GM19455 (cell line): ENCODE data around the gene ZBTB39.
"Not testable (repeated sequence)": the region's sequence is repeated elsewhere in the genome, so short reads cannot be mapped to it uniquely, and the experiment has no call there.

Experiments used
- ATAC-seq: cut with Tn5 transposase; IDR thresholded peaks from one replicate; pipeline ENCODE4 v1.9.1; 2021; ENCODE audit not compliant: unreplicated experiment

Gene ZBTB39

DNA sequence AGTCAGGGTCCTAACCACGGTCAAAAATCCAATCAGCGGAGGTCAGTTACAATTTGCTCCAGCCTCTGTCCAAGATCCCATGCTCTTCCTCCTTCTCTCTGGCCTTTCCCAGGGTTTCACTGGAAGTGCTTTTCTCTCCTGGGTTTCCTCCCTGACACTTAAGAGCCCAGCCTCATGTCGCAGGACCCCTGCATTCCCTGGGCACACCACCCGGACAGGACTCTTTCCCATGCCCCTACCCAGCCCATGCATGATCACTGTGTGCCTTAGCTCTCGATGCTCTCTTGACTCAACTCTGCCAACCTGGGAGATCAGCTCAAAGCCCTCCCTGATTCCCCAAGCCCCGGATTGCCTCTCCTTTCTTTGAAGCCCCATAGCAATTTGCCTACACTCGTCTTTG is 25.4 kb upstream of the ZBTB39 start:
- no peak for ATAC-seq

DNA sequence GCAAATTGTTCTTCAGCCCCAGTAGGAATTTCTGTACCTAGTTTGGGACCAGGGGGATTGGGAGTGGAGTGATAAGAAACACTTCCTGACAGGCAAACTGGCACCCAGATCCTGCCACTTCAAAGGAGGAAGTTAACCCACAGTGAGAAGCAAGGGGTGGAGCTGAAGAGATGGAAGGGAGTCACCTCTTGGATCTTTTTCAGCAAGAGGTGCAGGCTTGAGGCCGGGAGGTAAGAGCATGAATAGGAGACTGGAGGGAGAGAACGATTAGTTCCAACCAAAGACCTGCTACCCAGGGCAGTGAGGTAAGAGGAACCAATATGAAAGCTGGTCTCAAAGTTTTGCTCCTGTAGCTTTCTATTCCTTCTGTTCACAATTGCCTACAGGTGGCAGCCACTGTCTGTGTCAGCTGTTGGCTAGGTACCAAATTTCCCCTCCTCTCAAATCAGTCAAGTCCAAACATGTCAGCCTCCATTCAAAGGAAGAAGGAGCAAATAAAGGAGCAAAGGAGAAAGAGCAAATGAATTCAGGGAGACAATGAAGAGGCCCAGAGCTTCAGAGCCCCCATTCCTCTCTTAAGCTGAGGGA is 24.9 kb upstream of the ZBTB39 start:
- ATAC-seq = no peak

DNA sequence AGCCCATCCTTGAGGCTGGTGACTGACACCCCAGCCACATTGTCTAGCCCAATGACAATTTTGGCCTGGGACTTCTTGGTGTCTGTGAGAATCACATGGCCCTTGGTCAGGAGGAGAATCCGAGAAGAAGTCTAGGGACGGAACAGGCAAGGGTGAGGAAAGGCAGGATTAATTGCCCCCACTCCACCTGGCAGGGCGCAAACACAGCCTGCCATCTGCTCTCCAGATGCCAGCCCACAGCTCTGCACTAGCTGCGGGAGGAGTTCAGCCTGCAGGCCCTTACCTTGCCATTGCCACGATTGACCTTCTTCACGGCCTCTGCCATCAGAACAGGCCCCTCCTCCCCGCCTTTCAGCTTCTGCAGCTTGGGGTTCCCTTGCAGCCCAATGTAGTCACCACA is 23.1 kb upstream of the ZBTB39 start:
- no peak for ATAC-seq

DNA sequence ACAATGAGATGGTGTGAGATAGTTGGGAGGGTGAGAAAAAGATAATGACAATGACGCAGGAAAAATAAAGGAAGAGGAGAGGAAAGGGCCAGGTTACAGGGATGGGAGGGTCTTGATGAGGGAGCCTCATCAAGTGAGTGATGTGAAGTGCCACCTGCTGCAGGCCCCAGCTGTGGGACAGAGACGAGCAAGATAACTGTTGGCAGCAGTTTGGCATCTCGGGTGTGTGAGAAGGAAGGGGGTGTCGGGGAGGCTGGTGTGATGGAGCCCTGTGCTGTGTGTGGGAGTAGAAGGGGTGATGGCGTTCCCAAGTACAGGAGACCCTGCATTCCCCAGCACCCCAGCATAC is 21.4 kb upstream of the ZBTB39 start:
- no peak for ATAC-seq

DNA sequence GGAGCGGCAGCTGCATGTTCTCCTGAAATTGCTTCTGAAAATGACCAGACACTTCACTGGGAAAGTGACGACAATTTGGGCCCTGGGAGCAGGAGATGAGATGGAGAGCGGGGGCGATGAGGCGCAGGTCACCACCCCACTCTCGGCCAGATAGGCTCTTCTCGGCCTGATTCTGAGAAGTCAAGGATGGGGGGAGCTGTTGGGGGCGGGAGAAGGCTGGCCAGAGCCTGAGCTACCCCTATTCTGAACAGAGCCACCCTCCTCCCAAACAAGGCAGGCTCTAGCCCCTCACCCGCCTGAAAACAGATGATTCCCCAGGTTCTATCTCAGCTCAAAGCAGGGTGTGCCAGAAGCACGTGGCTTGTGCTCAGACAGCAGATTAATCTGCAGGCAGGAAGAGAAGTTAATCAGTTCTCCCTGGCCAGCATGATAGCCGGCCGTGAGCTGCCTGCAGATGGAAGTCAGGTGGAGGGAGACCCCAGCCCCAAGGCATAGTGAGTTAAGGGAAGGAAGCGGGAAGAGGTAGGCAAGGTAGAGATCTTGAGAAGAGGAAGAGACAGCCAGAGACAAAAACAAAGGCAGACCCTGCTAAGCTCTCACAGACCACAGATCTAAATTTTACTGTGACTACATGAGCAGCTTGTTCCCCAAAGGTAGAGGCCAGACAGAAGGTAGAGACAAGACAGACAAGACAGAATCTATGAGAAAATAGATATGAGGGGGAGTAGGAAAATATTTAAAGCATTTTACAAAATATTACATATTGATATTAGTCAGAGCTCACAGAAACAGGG is 20.9 kb upstream of the ZBTB39 start:
- ATAC-seq = no peak

DNA sequence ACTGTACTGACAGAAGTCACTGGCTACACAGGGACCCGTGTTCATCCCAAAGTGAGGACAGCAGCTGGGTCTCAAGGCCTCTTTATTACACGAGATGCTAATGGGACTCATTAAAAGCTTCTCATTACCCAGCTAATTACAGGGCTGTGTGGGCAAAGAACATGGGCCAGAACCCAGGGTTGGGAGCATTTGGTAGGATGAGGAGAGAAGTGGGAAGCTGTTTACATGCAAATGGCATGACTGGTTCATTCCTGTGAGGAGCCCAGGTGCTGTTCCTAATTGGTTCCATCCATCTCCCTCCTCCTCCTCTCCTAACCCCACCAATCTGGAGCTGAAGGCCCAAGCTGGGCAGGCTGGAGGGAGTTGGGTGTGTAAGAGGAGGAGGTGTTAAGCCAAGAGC is 18.9 kb upstream of the ZBTB39 start:
- ATAC-seq = no peak

DNA sequence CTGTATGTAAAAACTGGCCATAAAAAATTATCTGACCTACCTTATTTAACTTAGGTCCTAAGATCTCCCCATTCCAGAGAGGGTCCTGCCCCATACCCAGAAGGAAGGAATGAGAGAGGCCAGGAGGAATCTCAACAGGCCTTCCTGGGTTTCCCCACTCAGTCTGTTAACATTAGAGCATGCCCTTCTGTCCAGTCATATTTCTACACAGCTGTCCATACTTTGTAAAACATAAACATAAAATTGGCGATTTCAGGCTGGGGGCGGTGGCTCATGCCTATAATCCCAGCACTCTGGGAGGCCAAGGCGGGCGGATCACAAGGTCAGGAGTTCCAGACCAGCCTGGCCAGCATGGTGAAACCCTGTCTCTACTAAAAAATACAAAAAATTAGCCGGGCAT is 16.0 kb upstream of the ZBTB39 start:
- not testable (repeated sequence) for ATAC-seq

DNA sequence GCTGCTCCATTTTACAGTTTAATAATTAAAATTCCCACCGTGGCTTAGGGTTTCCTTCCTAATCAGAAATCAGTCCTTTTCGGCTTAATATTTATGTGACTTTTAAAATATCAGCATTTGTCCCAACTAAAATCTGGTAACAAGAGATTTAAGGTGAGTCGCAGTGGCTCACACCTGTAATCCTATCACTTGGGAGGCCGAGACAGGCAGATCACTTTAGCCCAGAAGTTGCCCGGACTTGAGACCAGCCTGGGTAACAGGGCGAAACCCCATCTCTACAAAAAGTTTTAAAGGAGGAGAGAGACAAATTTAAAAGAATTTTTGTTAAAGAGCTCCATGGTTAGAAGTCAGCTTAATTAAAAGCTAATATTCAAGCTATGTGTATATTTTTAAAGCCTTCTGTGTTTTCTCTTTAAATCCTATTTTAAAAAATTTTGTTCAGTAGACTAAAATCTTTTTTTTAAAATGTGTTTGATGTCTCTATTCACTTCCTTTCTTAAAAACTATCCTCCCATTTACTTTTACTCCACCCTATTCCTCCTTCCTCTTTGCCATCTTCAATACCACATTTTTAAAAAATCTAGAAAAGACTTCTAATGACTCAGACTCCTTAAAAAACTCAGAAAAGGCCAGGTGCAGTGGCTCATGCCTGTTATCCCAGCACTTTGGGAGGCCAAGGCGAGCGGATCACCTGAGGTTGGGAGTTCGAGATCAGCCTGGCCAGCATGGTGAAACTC is 13.8 kb upstream of the ZBTB39 start:
- no peak for ATAC-seq

DNA sequence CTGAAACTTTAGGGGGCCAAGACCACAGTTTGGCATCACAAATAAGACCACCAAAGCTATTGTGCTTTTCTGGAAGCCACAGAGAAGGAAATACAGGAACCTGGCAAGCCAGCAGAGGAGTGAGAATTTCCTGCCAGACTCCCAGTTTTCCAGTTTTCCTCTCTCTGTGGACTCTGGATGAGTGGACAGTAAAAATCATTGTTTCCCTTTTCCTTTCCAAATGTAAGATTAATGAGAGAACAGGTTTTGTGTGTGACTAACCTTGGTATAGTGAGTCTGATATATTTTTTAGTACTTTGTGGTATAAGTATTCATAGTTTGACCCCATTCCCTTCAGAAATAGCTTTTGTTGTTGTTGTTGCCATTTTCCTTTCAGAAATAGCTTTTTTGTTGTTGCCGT is 12.6 kb upstream of the ZBTB39 start:
- ATAC-seq = no peak

DNA sequence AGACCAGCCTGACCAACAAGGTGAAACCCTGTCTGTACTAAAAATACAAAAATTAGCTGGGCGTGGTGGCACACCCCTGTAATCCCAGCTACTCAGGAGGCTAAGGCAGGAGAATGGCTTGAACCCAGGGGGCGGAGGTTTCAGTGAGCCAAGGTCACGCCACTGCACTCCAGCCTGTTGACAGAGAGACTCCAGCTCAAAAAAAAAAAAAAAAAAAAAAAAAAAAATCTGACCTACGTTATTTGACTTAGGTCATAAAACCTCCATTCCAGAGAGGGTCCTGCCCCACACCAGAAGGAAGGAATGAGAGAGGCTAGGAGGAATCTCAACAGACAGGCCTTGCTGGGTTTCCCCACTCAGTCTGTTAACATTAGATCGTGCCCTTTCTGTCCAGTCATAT is 12.0 kb upstream of the ZBTB39 start:
- not testable (repeated sequence) for ATAC-seq

DNA sequence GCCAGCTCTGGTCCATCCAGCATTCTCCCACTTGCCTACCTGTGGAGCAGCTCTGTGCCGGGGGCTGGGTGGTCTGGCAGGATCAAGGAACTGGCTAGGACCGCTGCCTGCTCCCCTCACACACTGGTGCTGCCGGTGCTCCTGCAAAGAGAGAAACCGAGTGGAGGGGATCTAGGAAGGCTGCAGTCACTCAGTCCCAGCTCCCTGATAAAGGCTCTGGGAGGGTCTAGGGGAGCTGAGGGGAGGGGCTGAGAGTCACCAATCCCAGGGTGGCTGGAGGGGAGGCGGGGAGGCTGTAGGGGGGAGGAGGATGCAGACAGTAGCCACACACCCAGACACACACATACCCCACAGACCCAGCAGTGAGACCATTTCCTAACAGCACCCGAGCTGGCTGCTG is 10.0 kb upstream of the ZBTB39 start, which contains the start of gene TAC3:
Gene TAC3, minus strand, starts transcription at position 182 of the 400 bp plus-strand sequence. CDS start 732 bp downstream, outside the sequence.
- no peak for ATAC-seq

DNA sequence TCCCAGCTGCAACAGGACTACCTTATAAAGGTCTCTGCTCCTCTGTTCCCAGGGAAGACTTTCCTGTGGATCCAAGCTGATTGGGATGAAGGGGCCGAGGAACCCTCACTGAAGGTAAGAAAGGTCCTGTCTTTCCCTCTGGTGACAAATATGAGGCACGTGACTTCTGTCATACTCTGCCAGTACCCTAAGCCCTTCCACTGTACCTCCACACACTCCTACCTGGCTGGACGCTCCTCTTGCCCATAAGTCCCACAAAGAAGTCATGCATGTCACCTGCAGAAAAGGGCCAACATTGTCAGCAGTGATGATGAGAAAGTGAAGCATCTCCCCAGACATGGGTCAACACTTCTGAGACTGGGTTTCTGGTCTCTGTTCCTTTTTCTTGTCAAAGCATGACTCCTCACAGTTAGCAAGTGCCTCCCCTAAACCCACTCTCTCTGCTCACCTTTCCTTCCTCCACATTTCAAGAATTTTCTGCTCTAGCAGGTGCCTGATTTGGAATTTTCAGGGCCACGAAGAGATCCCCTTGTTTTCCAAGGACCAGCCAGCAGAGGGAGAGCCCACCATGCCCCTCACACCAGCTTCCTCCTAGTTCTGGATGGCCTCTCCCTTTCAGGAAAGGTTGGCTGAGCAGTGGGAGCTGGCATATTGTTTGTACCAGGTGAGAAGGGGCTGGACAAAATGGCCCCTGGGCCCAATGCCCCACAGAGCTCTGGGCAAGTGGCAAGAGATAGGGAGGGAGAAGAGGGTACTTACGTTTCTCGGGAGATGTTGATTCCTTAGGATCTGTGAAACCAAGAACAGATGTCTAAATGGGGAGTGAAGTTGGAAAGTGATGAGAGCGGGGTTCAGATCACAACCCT is 6.5 kb upstream of the ZBTB39 start:
- ATAC-seq = peak; percentile 80

DNA sequence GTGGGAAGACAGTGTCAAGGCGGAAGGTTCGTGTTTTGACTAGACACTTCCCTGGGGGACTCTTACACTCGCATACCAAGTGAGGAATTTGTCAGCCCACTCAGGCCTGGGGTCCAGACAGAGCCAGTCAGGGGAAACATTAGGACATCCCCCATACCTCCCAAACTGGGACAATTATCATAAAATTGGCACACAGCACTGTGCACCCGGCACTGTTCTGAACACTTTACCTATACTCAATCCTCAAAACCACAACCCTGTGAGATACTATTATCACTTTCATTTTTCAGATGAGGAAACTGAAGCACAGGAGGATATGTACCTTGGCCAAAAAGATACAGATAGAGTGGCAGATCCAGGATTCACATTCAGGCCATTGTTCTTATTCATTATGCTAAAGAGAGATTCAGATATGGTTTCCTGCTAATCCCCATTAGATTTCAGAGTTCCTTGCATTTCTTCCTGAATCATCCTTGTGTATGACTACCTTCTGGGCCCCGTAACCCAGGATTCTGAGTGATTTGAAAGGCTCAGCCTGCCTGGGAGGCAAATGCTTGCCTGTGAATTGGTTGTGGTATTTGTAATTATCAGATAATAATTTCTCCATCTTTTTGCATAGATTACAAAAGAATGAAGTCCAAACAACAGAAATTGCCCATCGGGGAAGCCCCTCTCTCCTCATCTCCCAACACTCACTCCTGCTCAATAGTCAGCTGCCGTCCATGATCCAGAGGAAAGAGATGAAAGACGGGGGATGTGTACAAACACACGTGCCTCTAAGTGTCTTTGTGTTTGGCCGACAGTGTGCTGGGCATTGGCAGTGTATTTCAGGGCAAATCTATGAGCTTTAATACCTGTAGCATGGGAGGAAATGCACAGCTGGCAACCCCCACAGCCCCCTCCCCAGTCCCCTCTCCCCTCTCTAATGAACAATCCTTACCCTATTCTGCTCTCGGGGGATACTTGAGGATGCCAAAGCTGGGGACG is 5.4 kb upstream of the ZBTB39 start:
- ATAC-seq = no peak

DNA sequence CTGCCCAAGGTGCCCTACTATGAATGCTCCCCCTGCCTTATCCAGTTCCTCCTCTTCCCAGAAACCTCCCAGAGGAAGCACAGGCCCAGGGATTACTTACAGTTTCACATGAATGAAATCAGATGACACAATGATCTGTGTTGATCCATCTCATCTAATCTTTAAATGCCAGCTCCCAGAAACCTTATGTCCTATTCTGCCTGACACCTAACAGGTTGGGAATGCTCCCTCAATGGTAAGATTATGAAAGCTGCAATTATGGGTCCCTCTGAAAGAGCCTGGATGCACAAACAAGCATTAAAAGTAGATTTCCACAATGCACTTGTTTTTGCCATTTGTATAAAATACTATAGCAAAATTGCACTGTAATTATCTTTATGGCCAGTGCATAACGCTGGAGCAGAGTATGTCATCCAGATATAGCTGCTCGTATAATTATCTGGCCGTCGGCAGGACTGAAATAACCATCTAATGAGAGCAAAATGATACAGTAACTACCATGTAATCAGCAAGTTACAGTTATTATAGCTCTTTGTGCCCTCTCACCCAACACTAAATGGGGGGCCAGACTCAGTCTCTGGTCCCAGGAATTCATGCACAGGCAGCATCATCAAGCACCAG is 4.4 kb upstream of the ZBTB39 start:
- ATAC-seq = no peak

DNA sequence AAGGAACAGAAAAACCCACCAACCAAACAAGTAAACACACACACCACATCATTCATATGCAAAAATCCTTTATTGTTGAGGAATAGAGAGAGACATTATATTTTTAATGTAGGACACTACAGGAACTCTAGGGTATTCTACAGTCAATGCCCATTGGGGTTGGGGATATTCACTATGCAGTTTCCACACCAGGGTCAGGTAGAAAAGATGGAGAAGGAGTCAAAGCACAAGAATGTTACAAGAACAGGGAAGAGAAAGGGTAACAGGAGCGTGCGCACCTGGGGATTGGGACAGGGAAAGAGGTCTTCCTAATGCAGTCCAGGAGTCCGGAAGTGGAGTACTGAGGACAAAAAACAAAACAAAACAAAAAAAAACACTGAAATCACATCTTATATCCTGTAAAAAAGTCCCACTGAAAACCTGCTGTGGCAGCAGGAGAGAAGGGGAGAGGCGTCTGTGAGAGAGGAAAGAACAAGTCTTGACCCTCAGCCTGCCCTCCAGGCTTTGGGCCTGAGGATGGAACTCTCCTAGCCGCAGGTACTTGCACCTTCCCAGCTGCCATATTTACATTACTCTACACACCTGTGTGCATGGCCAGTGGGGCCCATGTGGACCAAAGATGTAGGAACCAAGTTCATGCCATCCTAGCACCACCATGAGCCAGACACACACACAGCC is 3.7 kb upstream of the ZBTB39 start:
- no peak for ATAC-seq

DNA sequence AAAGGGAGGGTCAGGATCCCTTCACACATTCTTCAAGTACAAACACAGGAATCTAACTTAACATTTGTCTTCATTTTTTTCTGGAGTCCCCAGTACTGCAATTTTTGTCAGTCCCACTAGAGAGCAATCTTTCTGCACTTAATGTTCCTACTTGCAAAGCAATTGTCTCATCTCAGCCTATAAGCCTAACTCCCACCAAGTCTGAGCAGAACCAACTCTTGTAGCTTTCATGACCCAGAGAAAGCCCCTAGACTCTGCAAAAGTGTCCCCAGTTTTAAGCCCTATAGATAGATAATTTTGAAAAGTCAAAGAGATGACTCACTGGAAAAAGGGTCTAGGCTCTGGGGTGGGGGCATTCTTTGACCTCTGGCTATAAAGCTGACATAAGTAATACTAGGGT is 1.8 kb upstream of the ZBTB39 start:
- ATAC-seq = no peak

DNA sequence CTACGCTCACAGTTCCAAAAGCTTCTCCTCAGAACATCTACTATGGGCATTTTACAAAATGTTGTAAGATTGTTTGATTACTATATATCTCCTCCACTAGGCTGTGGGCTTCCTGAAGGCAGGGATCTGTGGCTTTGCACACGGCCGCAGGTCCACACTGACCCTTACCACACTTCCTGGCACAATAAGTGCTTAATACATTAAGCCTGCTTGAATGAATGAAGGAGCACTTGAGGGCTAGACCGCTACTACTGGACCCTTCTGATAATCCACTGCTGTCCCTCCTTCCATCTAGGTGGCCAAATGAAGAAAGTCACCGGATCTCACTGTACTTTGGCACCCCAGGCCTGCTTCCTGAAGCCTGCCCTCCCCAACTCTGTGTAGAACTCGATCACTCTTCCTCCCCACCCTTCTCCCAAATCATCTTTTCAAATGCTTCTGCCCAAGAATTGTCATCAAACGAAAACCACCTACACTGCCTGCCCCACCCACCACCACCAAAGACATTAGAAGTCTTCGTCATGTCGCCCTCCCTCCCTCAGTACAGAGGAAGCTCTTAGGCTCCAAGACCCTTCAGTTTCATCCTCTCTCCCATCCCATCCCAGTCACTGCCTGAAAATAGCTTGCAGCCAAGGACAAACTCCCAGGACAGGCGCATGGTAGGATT is 596 bp upstream of the ZBTB39 start:
- no peak for ATAC-seq

DNA sequence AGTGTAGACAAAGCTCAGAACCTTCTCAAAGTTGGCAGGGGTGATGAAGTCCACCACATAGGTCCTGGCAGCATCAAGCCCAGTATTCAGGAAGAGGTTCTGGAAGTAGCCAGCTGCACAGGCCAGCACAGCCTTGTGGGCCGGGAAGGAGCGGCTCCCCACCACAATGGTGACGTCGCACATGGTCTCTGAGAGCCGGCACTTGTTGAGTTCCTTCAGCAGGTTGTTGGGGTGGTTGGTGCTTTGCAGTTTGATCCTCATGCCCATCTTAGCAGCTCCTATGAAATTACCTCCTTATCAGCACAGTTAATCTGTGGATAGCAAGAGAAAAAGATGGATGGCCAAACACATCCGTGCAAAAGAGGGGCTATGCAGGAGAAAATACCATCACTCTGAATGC is 1.7 kb downstream of the ZBTB39 start:
- no peak for ATAC-seq
